ENCODE measurements around the gene MRPL20.
"Not testable (repeated sequence)": the region's sequence is repeated elsewhere in the genome, so short reads cannot be mapped to it uniquely, and the experiment has no call there.

The MRPL20 gene

DNA sequence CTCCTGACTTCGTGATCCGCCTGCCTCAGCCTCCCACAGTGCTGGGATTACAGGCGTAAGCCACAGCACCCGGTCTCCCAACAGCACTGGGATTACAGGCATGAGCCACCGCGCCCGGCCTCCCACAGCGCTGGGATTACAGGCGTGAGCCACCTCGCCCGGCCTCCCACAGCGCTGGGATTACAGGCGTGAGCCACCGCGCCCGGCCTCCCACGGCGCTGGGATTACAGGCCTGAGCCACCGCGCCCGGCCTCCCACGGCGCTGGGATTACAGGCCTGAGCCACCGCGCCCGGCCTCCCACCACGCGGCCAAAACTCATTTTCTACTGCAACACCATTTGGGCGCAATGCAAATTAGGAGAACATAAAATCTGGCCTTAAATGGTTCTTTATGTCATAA is 21.8 kb downstream of the MRPL20 start:
- DNase-seq (ENCODE audit: low read depth) = not testable (repeated sequence)

DNA sequence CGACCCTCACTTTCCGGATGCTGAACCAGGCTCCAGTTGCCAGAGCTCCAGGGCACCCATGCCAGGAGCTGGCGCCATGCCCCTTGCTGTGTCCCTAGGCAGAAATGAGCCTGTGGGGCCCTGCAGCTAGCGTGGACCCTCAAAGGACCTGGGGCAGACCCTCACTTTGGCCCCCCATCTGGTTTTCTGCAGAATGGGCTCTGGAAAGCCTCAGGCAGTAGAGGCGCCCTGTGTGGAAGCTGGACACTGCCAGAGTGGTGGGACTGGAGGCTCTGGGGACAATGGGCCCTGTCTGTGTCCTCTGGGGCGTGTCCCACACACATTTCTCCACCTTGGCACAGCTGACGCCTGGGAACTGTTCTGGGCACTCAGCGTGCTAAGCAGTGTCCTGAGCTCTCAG is 25.8 kb downstream of the MRPL20 start:
- DNase-seq (ENCODE audit: low read depth) = no peak

DNA sequence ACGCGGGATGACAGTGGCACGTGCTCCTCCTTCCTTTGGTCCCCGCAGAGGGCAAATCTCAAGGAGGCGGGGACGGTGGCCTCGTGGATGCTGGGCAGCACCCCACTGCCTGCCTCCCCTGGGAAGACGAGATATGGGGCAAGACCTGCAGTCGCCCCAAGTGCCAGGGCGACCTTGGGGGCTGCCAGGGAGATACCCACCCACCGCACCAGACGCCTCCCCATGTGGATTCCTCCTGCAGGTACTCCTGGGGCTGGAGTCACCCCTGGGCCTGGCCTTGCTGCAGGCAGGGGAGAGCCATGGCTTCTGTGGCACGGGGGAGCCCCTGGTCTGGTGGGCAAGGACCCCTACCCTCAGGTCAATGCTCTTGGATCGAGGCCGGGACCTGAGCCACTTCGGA is 26.2 kb downstream of the MRPL20 start:
- no peak for DNase-seq (ENCODE audit: low read depth)

DNA sequence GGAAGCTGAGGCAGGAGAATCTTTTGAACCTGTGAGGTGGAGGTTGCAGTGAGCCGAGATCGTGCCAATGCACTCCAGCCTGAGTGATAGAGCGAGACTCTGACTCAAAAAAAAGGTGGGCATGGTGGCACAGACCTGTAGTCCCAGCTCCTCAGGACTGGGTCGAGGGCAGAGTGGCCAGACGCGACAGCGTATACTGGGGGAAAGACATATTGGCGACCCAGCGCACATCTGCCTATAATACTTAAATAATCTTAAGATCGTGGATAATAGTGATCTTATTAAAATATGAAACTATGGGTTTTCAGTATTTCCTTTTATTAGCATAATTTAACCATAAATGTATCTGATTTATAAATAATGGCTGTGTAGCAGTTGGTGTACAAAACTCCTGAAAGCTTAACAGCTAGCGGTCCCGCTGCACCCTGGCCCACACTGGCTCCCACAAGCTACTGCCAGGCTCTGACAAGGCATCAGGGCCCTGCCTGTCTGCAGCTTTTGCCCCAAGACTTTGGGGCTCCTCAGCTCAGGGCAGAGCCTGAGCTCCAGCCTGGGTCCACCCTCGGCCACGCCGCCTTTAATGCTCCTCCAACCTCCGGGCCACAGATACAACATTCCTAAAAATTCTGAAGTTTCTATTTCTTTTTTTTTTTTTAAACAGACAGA is 29.4 kb downstream of the MRPL20 start:
- no peak for DNase-seq (ENCODE audit: low read depth)

DNA sequence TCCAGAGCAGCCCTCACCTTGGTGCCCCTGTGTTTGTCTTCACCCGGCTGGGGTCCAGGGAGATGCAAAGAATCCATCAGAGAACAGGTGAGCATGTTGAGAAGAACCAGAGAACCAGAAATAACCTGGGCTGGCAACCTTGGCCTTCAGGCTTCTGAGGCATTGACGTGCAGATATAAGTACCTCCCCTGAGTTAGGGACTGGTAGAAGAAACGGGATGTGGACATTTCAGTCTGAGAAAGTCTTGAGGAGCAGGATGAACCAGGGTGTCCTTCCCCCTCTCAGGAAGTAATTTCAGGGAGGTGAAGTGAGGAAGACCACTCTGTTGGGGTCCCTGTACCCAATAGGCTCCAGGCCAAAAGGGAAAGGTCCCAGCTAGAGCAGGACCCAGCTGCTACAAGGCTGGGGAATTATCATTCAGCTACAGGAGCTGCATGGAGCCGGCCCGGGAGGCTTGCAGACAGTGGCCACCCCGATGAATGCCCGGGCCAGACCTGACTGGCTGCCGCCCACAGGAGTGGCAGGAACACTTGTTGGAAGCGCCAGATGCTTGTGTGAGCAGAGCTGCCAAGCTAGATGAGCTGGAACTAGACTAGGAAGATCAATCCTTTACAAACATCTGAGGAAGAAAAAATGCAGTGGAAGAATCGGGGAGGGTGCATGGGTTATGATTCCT is 30.4 kb downstream of the MRPL20 start:
- DNase-seq (ENCODE audit: low read depth) = no peak

DNA sequence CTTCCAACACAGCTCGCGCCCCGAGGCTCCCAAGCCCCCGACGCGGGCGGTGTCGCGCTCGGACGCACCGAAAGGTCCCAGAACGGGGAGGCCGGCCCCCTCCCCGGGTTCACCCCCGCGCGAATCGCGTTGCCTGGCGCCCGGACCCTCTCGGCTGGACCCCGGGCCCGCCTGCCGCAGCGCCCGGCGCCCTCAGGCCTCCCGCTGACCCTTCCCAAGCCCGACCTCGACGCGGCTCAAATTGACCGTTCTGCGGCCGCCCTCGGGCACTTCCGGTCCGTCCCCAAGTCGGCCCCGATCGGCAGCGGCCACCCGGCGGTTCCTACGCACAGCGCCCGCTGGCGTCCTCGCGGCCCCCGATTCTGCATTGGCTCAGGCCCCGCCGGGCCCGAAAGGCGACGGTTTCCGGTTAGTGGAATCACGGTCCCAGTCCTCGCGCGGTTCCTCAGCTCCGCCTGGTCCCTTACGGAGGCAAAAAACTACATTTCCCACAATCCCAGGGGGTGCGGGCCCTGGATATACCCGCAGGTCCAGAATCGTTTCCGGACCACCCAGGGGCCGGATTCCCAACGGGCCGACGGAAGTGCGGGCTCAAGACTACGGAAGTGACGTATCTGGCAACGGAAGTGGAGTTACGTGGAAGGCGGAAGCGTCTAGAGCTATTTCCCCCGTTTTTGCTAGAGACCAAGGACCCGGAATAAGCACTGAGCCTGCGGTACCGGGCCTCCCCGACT is 32.0 kb downstream of the MRPL20 start, which contains the start of gene AURKAIP1:
Gene AURKAIP1, minus strand, starts transcription at position 279 of the 734 bp plus-strand sequence. CDS start 451 bp downstream, outside the sequence.
- peak; percentile 100 for DNase-seq (ENCODE audit: low read depth)

DNA sequence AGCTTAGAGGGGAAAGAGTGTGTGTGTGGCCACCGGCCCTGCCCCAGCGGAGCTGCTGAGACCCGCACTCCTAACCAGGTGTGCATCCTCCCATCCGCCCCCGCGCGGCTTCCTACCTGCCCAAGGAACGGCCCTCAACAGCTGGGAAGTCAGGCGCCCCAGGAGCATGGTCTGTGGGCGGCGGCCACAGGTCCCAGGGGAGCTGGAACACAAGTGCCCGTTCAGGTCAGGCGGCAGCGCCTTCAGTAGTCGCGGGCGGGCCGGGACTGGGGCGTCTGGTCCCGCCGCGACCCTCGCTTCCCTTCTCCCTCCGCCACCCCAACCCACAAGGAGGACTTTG is 32.5 kb downstream of the MRPL20 start:
- DNase-seq (ENCODE audit: low read depth) = no peak

DNA sequence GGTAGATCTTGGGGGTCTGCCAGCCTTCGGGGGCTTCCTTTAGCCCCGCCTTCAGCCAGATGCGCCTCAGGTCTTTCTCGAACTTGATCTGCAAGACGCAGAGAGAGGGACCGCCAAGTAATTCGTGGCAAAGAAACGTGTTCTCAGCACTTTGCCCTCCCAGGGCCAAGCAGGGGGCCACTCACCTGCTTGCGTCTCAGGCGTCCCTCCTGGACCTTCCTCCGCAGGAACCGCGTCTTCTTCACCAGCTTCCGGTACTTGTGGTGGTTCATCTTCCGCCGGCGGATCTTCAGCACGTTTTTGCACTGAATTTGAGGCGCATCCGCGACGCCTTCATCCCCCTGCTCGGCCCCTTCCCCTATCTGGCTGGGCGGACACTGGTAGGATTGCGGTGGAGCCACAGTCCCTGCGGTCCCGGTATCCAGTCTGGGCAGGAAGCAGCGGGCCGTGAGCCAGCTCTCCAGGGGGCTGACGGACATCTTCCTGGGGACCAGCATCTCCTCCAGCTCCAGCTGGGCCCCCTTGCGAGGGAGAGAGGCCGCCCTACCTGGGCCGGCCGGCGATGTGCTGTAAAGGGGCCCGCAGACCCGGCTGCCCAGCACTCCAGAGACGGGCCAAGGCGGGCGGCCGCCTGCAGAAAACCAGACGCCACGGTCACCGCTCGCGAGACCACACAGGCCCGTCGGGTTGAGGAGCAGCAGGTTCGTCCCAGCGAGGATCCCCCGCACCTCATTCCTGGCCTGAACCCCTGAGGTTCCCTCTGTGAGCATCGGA is 33.1 kb downstream of the MRPL20 start:
- no peak for DNase-seq (ENCODE audit: low read depth)

DNA sequence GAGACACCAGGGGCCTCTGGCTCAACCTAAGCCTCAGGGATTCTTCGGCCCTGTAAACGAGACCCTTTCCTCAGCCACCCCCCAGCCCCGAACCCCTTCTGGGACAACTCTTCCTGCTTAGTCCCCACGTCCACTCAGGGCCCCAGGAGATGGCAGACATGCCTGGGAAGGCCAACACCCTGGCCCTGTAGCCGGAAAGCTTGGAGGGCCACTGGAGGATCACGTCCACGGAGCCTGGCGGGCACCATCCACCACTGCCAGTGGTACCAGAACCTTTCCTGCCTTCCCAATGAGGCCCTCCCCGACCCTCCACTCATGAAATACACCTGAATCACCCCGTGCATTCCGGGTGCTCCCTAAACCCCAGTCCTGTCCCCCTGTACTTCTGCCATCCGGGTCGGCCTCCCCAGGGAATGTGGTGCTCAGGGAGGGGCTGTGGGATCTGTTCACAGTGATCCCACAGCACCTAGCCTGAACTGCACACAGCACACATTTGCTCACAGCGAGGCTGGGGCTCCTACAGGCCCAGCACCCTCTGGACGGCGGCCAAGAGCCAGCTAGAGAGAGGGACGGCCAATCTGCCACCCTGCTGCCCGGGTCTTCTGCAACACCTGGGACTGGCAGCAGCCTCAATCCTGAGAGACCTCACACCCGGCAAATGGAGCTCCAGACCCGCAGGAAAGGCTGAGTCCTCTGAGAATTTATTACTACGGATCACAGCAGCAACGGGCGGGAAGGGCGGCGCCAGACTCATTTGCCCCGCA is 33.9 kb downstream of the MRPL20 start:
- DNase-seq (ENCODE audit: low read depth) = no peak

DNA sequence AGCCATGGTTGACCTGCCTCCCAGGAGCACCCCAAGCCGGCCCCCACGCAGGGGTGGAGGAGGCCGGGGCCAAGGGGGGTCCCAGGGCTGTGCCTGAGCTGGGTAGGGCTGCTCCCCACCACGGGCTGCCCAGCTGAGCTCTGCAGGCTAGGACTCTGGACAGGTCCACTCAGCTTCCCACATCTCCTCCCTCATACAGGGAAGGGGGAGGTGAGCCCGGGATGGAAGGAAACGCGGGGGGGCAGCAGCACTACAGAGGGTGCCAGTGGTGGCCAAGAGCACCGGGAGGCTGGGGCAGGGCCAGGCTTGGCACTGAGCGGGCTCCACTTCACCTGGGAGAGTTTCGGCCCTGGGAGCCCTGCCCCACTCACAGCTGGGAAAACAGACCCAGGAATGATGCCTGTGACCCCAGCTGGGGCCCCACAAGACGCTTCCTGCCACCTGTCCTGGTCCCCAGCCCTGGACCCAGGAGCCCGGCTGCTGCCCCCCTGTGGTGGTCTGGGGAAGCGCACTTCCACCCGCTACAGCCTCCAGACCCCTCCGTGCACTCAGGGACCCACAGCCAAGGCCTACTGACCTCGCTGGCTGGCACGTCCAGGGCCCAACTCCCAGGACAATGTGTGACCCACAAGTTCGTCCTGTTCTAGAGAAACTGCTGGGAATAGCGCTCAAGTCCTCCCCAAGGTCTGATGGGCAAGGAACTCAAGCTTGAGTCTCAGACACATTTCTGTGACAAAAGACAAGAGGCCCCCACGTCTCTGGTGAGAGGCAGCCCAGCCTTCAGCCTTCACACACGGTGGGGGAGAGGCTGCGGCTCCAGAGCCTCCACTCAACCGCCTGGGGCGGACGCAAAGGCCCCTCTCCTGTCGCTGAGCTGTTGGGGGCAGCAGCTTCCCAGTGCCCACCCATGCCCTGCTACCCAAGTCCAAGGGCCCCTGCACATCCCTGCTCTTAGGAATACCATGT is 35.1 kb downstream of the MRPL20 start:
- no peak for DNase-seq (ENCODE audit: low read depth)

DNA sequence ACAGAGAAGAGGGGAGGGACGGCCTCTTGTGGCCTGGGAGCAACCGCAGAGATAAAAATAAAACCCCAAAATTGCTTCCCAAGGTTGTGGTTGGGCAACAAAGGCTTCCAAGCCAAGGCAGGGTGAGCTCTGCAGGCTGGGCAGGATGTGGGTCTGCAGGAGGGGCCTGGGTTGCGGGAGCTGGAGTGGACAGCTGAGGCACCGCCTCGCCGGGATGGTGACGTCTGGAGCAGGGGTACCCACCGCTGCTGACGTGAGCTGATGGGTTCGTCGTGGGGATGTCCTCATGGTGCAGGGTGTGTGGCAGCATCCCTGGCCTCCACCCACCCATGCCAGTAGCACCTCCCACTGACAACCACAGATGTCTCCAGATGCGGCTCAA is 35.7 kb downstream of the MRPL20 start:
- peak; percentile 32 for DNase-seq (ENCODE audit: low read depth)

DNA sequence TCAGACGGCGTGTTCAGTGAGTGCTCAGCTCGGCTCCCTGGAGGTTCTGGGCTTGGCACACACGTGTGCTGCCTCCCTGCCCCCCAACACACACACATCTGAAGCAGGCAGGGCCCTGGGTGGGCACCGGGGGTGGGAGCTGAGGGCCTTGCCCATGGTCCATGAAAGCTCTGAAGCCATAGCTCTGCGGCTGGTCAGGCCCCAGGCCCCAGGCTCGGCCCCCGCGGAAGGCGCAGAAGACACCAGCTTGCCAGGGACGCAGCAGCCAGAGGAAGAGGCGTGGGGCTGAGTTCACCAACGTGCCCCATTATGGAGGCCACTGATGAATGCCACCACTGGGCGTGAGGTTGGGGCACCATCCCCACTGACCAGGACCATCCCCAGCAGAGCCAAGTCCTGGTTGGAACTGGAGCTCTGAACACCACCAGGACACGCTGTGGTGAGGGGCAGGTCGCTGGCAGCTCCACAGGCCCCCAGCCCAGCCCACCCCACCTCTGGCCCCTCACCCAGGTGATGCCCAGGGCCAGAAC is 36.3 kb downstream of the MRPL20 start:
- no peak for DNase-seq (ENCODE audit: low read depth)

DNA sequence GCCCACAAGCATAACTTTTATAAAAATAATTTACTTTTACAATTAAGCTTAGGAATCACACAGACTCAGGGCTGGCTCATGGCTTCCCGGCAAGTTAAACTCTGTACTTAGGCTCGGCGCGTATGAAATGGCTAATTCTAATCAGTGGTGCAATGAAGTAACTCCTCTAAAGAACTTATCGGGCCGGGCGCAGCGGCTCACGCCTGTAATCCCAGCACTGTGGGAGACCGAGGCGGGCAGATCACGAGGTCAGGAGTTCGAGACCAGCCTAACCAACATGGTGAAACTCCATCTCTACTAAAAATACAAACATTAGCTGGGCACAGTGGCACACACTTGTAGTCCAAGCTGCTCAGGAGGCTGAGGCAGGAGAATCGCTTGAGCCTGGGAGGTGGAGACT is 37.0 kb downstream of the MRPL20 start:
- not testable (repeated sequence) for DNase-seq (ENCODE audit: low read depth)

DNA sequence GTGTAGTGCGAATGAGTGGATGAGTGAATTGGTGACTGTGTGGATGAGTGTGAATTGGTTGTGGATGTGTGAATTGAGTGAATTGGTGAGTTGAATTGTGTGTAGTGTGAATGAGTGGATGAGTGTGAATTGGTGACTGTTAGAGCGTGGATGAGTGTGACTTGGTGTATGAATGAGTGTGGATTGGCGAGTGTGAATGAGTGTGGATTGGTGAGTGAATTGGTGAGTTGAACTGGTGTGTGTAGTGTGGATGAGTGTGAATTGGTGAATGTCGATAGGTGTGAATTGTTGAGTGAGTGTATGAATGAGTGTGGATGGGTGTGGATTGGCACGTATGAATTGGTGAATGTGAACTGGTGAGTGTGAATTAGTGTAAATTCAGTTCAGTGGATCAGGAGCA is 39.8 kb downstream of the MRPL20 start:
- no peak for DNase-seq (ENCODE audit: low read depth)

DNA sequence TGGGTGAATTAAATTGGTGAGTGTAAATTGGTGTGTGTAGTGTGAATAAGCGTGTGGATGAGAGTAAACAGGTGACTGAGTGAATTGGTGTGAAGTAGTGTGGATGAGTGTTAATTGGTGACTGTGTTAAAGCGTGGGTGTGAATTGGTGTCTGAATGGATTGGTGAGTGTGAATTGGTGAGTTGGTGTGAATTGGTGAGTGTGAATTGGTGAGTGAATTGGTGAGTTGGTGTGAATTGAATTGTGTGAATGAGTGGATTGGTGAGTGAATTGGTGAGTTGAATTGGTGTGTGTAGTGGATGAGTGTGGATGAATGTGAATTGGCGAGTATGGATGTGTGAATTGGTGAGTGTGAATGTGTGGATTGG is 40.4 kb downstream of the MRPL20 start:
- DNase-seq (ENCODE audit: low read depth) = no peak

DNA sequence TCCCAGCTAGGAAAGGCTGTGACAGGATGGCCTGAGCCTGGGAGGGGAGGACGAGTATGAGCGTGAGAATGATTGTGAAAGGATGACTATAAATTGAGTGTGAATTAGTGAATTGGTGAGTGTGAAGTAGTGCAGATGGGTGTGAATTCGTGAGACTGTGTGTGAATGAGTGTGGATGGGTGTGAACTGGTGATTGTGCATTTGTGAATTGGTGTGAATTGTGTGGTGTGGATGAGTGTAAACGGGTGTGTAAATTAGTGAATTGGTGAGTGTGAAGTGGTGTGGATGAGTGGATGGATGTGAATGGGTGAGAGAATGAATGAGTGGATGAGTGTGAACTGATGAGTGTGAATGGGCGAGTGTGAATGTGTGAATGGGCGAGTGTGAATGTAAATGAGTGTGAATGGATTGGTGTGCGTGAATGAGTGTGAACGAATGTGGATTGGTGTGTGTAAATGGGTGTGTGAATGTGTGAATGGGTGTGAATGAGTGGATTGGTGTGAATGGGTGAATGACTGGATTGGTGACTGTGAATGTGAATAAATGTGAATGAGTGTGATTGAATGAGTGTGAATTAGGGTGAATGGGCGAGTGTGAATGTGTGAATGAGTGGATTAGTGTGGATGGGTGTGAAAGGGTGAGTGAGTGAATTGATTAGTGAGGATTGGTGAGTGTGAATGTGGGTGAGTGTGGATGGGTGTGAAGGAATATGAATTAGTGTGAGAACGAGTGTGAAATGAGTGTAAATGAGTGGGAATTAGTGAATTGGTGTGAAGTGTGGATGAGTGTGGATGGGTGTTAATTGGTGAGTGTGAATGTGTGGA is 41.0 kb downstream of the MRPL20 start:
- no peak for DNase-seq (ENCODE audit: low read depth)

DNA sequence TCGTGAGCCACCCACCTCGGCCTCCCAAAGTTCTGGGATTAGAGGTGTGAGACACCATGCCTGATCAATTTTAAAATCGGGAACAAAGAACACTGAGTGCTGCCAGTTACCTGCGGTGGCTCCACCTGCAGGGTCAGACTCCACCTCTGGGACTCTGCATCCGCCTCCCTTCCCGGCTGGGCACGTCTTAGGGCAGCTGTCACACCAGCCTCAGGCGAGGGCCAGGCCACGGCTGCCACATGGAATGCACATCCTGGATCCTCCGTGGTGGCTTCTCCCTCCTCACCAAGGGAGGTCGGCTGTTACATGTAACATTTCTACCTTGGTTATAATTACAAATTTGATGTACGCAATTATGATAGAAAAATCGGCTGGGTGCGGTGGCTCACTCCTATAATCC is 42.8 kb downstream of the MRPL20 start:
- DNase-seq (ENCODE audit: low read depth) = no peak

DNA sequence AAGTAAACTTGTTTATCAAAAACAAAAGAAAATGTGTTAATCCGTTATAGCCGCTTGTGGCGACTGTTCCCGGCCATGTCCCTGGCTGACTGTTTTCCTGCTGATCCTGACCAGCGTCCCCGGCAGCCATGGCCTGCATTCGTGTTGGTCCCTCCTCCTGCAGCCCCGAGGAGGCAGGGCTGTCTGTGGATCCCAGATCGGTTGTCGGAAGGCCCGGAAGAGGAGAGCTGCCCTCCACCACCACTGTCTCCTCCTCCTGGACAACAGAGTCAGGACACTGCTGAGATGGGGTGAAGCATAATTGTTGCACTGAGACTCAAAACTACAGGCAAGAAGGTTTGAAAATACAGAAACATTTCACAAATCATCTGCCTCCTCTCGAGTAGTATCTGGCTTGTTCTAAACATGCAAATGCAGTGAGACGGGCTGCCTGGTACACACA is 45.1 kb downstream of the MRPL20 start:
- DNase-seq (ENCODE audit: low read depth) = peak; percentile 88

DNA sequence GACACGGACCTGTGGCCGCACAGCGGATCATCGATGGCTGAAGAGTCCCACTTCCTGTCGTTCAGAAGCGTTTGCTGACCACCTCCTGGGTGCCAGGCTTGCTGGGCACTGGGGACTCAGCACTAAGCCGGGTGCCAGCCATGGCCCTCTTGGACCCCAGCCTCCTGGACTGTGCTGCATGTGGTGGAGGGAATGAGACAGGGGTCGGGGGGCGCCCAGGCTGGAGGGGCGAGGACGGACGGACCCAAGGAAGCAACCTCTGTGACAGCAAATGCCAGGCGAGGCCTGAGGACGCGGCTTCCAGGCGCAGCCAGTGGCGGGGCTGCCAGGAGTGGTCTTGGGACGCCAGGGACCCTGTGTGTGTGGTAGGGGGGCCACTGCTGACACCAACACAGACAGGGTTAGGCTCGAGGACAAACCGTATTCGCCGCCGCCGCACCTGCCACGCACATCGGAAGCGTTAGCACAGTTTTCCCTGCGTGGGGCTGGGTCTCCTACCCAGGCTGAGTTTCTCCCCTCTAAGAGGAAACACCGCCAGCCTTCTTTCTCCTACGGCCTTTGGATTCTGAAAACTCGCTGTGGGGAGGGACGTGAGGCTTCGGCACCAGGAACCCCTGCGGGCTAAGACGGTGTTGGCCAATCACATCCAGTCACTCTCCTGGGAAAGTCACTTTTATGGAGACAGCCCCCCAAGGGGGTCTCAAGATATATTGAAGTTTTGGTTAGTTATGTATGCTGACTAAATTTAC is 45.7 kb downstream of the MRPL20 start:
- DNase-seq (ENCODE audit: low read depth) = no peak

Data from fibroblast of gingiva (primary cell).